Activated naive CD4-positive, alpha-beta T cell treated with anti-CD3 and anti-CD28 coated beads, Interleukin-2, amount 50 U/mL, for 24 hours (primary cell): ENCODE measurements around the gene HIGD2B.
"Not testable (repeated sequence)": the region's sequence is repeated elsewhere in the genome, so short reads cannot be mapped to it uniquely, and the experiment has no call there.

Experiments
- H3K27ac Mint-ChIP-seq: one replicate; pipeline ENCODE4 v1.8.0; 2021; ENCODE audit warnings: mild to moderate bottlenecking, mixed read lengths
- H3K27me3 Mint-ChIP-seq: one replicate; pipeline ENCODE4 v1.8.0; 2021; ENCODE audit warnings: mixed read lengths
- H3K36me3 Mint-ChIP-seq: one replicate; pipeline ENCODE4 v1.8.0; 2021; ENCODE audit warnings: mixed read lengths
- H3K4me1 Mint-ChIP-seq: one replicate; pipeline ENCODE4 v1.8.0; 2021; ENCODE audit warnings: mixed read lengths
- H3K4me3 Mint-ChIP-seq: one replicate; pipeline ENCODE4 v1.8.0; 2021; ENCODE audit warnings: mild to moderate bottlenecking, mixed read lengths
- H3K9me3 Mint-ChIP-seq: one replicate; pipeline ENCODE4 v1.8.0; 2021; ENCODE audit warnings: mixed read lengths

Gene HIGD2B

DNA sequence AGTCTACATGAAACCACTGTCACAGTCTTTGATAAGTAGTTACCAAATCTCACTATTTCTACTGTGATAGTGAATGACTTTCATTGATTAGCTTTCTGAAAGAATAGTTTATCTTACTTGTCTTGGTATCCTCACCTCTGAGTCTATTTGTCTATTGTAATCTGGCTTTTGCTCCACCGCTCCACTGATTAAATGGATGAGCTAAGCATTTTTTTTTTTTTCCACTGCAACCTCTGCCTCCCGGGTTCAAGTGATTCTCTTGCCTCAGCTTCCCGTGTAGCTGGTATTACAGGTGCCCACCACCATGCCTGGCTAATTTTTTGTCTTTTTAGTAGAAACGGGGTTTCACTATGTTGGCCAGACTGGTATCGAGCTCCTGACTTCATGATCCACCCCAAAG lies 13.0 kb upstream of the HIGD2B start:
- Mint-ChIP-seq H3K27ac (no peak overlapping the region), H3K4me1 (peaks cover 24% of the 10 kb centered on the region), H3K27me3 (no peaks in the 10 kb centered on the region), H3K36me3 (peaks cover 10% of the 10 kb centered on the region), H3K4me3 (no peak overlapping the region), H3K9me3 (no peaks in the 10 kb centered on the region)

DNA sequence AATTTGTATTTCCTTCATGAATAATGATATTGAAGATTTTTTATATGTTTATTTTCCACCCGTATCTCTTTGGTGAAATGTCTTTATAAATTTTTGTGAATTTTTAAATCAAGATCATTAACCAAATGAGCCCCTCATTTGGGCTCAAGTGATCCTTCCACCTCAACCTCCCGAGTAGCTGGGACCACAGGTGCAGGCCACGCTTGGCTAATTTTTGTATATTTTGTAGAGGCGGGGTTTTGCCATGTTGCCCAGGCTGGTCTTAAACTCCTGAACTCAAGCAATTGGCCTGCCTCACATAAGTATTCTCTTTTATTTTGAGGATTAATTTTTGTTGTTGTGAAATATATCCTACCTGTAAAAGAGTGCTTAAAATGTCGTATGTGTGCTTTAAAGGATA lies 5.0 kb upstream of the HIGD2B start:
- Mint-ChIP-seq H3K27ac (no peak overlapping the region), H3K4me1 (peaks cover 34% of the 10 kb centered on the region), H3K27me3 (no peaks in the 10 kb centered on the region), H3K4me3 (no peak overlapping the region), H3K9me3 (no peaks in the 10 kb centered on the region), H3K36me3 (peaks cover 5% of the 10 kb centered on the region)

DNA sequence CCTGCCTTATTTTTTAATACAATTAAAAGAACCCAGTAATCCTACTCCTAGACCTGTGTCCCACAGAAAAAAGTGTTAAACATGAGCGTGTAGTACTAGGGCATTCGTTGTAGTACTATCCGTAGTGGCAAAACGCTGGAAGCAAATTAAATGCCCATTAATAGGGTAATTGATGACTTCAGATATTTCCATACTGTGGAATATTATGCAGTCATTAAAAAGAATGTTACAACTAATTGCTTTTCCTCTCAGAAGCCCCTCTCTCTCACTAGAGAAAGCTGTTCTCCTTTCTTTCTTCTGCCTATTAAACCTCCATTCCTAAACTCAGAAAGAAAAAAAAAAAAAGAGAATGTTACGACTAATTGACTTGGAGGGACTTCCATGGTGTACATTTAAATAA lies 2.7 kb upstream of the HIGD2B start:
- Mint-ChIP-seq H3K27ac (no peak overlapping the region), H3K36me3 (no peaks in the 10 kb centered on the region), H3K4me1 (peaks cover 29% of the 10 kb centered on the region), H3K27me3 (no peaks in the 10 kb centered on the region), H3K9me3 (no peaks in the 10 kb centered on the region), H3K4me3 (no peak overlapping the region)

DNA sequence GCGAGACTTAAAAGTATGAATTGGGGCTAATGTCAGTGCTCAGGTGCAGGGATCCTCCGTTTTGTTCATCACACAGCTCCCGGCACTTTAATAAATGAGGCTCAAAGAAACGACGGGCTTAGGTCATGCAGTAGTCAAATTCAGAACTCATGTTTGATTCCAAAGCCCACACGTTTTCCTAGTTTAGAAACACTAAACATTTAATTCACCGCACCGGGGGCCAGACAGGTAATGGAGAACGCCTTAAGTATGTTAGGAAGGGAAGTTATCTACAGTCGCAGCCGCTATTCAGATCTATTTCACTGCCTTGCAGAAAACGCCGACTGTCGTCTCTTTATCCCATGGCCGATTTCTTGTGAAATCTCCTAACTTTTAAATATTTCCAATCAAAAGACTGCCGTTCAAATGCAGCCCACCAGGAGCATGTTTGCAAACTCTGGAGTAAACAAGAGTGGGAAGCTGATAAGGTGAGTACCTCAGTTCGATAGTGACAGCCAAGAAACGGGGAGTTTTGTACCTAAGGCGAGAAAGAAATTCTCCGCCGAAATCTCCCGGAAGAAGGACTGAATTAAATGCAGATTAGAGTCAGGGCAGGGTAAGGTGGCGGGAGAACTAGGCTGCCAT lies 569 bp downstream of the HIGD2B start:
- H3K9me3 Mint-ChIP-seq: no peaks in the 10 kb centered on the region
- peak overlapping the region; percentile 99 for H3K4me3 Mint-ChIP-seq
- no peaks in the 10 kb centered on the region for H3K27me3 Mint-ChIP-seq
- H3K36me3 Mint-ChIP-seq: no peaks in the 10 kb centered on the region
- H3K4me1 Mint-ChIP-seq: peaks cover 28% of the 10 kb centered on the region
- peak overlapping the region; percentile 97 for H3K27ac Mint-ChIP-seq

DNA sequence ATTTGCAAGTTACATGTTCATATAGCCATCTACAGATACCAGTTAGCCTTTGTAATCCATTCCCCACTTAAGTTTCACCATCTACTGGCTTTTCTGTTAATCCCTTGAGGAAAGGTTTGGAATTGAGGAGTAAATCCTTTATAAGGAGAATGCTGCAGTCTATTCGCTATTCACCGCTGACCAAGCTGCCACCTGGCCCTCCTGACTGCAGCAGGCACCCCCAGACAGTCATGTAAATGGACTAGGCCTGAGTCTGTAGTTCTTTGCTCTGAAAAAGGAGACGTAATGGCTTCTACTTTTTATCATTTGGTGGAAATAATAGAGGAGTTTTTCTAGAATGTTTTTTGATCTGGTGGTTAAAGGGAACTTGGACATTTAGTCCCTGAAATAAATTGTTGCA lies 3.2 kb downstream of the HIGD2B start:
- no peaks in the 10 kb centered on the region for H3K9me3 Mint-ChIP-seq
- peaks cover 22% of the 10 kb centered on the region for H3K4me1 Mint-ChIP-seq

DNA sequence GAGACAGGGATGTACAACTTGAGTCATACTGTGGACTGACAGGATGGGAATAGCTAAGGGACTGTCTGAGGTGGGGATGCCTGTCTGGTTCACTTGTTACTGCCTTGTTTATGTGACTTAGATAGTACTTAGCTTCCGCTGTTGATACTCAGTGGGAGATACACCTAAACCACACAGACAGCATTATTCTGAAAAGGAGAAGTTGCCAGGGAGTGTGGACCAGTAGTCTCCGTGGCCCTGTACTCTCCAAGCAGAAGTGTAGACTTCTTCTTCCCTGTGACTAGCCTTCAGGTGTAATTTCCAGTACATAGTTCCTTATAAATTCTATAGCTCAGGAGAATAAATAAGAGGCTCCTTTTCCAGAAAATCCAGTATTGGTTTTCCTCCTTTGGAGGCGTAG lies 5.1 kb downstream of the HIGD2B start:
- no peak overlapping the region for H3K4me3 Mint-ChIP-seq
- H3K4me1 Mint-ChIP-seq: peaks cover 14% of the 10 kb centered on the region
- H3K36me3 Mint-ChIP-seq: no peaks in the 10 kb centered on the region
- H3K27me3 Mint-ChIP-seq: peaks cover 7% of the 10 kb centered on the region
- H3K27ac Mint-ChIP-seq: no peak overlapping the region
- no peaks in the 10 kb centered on the region for H3K9me3 Mint-ChIP-seq

More for the DNA sequence above, 3.2 kb downstream of the HIGD2B start:
- Mint-ChIP-seq H3K4me3 (peak overlapping the region; percentile 59), H3K27ac (peak overlapping the region; percentile 81), H3K27me3 (peaks cover 2% of the 10 kb centered on the region), H3K36me3 (no peaks in the 10 kb centered on the region)

DNA sequence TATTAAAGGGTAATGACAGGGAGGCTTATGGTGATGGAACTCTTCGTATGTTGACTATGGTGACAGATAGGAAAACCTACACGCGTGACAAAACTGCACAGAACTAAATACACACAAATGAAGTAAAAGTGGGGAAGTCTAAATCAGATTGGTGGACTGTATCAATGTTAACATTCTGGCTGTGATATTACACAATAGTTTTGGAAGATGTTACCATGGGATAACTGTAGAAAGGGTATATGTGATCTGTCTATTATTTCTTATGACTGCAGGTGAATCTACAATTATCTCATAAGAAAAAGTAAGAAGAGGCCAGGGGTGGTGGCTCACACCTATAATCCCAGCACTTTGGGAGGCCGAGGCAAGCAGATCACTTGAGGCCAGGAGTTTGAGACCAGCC lies 9.1 kb downstream of the HIGD2B start:
- no peaks in the 10 kb centered on the region for H3K9me3 Mint-ChIP-seq
- peaks cover 9% of the 10 kb centered on the region for H3K27me3 Mint-ChIP-seq
- H3K4me3 Mint-ChIP-seq: no peak overlapping the region
- H3K36me3 Mint-ChIP-seq: no peaks in the 10 kb centered on the region
- no peaks in the 10 kb centered on the region for H3K4me1 Mint-ChIP-seq
- no peak overlapping the region for H3K27ac Mint-ChIP-seq

DNA sequence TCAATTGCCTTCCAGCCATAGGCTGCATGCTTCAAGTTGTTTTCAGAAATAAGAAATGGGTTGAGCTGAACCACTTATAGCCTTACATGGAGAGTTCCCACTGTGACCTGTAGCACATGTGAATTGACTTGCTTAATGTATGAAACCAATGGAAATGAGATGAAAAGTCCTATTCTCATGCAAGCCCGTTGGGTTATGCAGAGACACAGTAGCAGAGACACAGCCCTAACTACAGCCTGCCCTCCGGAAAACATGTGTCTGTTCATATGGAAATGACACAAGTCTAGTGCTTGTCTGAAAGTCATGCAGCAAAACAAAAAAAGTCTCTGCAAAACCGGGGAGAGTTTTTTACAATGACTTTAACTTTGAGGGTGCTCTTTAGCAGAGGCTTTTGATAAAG lies 14.5 kb downstream of the HIGD2B start:
- no peaks in the 10 kb centered on the region for H3K36me3 Mint-ChIP-seq
- no peak overlapping the region for H3K4me3 Mint-ChIP-seq
- H3K9me3 Mint-ChIP-seq: no peaks in the 10 kb centered on the region
- H3K27me3 Mint-ChIP-seq: peaks cover 3% of the 10 kb centered on the region
- no peaks in the 10 kb centered on the region for H3K4me1 Mint-ChIP-seq
- H3K27ac Mint-ChIP-seq: no peak overlapping the region

DNA sequence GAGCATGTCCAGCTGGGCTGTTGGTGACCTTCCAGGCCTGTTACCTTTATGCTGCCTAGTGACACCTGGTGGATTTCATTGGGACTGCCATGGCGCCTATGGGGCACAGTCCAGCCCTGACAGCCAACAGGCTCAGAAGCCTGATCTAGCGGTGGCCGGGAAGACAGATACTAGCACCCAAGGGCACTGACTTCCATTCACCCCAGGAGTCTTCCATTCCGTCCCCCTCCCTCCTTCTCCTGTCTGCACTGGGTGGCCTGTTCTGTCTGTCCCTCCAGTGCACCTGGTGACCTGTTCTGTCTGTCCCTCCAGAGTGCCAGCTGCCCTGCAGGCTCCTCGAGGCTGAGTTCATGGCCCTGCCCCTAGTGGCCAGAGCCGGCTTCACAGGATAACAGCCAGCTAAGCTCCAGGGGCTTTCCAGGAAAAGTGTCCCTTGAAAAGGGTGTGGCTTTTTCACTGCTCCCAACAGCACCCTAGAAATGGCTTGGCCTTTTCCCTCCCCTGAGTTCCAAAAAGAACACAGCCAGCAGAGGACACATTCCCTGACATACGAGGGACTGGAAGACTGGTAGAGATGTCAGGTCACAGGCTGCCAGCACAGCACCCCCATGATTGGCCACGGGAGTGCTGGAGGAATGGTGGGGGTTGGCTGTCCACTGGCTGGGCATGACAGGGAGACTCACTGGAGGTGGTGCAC lies 15.2 kb downstream of the HIGD2B start:
- H3K27ac Mint-ChIP-seq, H3K9me3 Mint-ChIP-seq, H3K4me1 Mint-ChIP-seq, H3K36me3 Mint-ChIP-seq, H3K27me3 Mint-ChIP-seq: not testable (repeated sequence)
- peak overlapping the region; percentile 56 for H3K4me3 Mint-ChIP-seq

DNA sequence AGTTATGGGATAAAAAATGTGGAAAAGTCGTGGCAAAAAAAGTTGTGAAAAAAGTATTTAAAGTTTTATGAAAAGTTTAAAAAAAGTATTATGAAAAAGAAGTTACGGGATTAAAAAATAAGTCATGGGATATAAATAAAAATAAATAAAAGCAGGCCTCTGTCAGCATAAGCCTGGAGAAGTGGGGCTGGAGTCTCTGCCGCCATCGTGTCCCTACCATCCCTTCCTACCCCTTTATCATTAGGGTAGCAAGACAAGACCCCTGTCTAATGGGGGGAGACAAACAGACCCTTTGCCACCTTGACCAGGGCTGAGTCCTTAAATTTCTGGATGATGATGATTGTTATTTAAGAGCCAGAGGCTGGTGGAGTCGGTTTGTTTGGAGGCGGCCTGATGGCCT lies 16.2 kb downstream of the HIGD2B start:
- not testable (repeated sequence) for H3K36me3 Mint-ChIP-seq, H3K4me1 Mint-ChIP-seq, H3K9me3 Mint-ChIP-seq, H3K27ac Mint-ChIP-seq, H3K4me3 Mint-ChIP-seq, H3K27me3 Mint-ChIP-seq

DNA sequence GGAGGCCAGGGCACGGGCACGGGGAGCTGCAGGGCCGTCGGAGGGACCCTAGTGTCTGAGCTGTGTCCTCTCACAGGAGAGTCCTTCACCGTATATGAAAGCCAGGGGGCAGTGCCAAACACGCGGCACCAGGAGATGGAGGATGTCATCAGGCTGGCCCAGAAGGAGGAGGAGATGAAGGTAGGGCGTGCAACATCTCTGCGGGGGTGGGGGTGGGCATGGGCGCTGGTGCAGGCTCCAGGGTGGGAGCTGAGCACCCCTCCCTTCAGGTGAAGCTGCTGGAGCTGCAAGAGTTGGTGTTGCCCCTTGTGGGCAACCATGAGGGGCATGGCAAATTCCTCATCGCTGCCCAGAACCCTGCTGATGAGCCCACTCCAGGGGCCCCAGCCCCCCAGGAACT lies 20.3 kb downstream of the HIGD2B start:
- not testable (repeated sequence) for H3K27me3 Mint-ChIP-seq

DNA sequence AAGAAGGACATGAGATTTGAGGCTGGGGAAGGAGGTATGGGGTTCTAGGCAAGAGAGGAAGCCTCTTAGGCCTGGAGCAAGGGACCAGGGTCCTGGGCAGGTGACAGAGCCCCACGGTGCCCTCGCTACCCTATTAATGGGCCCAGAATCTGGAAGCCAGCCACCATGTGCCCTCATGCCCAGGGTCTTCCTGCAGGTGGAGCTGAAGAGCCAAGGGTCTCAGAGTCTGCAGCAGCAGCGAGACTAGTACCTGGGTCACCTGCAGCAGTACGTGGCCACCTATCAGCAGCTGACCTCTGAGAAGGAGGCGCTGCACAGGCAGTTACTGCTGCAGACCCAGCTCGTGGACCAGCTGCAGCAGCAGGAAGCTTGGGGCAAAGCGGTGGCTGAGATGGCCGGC lies 22.1 kb downstream of the HIGD2B start:
- not testable (repeated sequence) for H3K27me3 Mint-ChIP-seq, H3K4me3 Mint-ChIP-seq, H3K36me3 Mint-ChIP-seq, H3K9me3 Mint-ChIP-seq, H3K4me1 Mint-ChIP-seq, H3K27ac Mint-ChIP-seq

More for the DNA sequence above, 20.3 kb downstream of the HIGD2B start:
- H3K36me3 Mint-ChIP-seq, H3K27ac Mint-ChIP-seq, H3K9me3 Mint-ChIP-seq, H3K4me1 Mint-ChIP-seq, H3K4me3 Mint-ChIP-seq: not testable (repeated sequence)

DNA sequence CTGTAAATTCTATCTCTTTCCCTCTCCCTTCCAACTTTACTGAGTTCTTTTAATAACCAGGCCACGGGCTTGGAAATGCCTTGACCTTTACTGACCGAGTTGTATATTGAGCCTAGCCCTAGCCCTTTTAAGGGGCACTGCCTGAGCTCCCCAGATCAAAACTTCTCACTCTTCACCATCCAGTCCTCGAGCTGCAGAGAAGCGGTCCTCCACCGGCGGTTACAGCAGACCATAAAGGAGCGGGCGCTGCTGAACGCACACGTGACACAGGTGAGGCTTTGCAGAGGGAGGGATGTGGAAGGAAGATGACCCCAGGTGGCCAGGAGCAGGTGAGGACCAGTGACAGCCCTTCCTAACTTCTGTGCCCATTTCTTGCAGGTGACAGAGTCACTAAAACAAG lies 24.9 kb downstream of the HIGD2B start:
- H3K9me3 Mint-ChIP-seq, H3K4me3 Mint-ChIP-seq, H3K36me3 Mint-ChIP-seq, H3K27me3 Mint-ChIP-seq, H3K4me1 Mint-ChIP-seq, H3K27ac Mint-ChIP-seq: not testable (repeated sequence)

DNA sequence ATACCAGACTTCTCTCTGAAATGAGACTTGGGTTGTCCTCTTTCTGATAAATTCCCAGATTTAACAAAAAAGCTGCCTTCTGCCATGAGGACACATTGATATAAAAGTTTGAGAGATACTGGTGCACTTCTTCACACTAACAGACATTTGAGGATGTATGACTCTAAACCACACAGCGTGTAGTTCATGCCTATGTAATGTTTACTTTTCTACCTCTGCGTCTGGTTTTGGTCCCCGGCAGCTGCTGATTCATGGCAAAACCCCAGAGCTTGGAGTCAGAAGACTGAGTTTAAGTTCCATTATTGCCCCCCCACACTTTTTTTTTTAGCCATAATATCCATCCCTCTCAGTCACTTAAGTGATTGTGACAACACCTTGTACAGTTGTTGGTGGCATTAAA lies 30.0 kb downstream of the HIGD2B start:
- not testable (repeated sequence) for H3K27ac Mint-ChIP-seq, H3K9me3 Mint-ChIP-seq, H3K4me1 Mint-ChIP-seq, H3K27me3 Mint-ChIP-seq, H3K4me3 Mint-ChIP-seq, H3K36me3 Mint-ChIP-seq

DNA sequence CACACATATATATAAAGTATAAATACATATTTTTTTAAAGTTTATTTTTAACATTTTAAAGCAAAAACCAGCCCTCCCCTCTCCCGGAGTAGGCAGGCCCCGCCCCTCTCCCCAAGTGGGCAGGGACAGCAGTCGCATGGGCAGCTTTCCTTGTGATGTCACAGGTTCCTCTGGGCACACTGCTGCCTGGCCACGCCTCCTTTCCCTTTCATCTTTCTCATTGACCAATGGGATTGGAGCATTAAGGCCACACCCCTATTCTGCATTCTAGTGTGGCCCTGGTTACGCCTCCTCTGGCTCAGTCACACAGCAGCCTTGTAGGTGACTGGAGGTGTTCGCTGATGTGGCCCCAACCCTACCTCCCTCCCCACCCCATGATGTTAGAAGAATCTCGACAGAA lies 31.6 kb downstream of the HIGD2B start, which contains the start of gene GOLGA6B:
Gene GOLGA6B, plus strand, starts transcription at position 301 of the 400 bp plus-strand sequence. Its CDS starts 41 bp downstream, at position 342.
- H3K9me3 Mint-ChIP-seq, H3K27ac Mint-ChIP-seq, H3K4me1 Mint-ChIP-seq, H3K36me3 Mint-ChIP-seq, H3K27me3 Mint-ChIP-seq, H3K4me3 Mint-ChIP-seq: not testable (repeated sequence)

DNA sequence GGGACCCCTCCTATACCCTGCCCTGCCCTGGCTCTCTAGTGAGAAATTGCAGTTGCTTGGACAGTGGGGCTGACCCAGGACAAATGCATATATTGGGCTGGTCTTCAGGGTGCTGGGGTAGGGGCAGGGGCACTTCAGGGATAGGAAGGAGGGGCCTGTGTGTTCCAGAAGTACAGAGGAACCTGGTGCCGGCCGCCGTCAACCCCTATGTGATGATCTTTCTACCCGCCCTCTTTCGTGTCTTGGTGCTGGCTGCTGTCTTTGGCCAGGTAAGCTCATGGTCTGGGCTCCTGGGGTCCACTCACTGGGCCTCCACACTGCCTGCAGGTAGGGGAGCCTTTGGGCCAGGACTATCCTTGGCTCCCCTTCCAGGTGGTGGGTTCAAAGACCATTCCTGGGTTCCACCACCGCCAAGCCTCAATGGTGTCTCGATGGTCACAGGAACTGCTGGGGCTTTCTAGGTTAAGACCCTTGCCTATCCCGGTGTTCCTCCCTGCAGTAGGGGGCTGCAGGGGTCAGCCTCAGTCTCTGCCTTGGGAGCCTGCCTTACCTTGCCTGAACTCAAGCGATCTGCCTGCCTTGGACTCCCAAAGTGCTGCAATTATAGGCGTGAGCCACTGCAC lies 37.2 kb downstream of the HIGD2B start:
- H3K4me3 Mint-ChIP-seq, H3K27me3 Mint-ChIP-seq, H3K9me3 Mint-ChIP-seq, H3K4me1 Mint-ChIP-seq, H3K36me3 Mint-ChIP-seq, H3K27ac Mint-ChIP-seq: not testable (repeated sequence)

DNA sequence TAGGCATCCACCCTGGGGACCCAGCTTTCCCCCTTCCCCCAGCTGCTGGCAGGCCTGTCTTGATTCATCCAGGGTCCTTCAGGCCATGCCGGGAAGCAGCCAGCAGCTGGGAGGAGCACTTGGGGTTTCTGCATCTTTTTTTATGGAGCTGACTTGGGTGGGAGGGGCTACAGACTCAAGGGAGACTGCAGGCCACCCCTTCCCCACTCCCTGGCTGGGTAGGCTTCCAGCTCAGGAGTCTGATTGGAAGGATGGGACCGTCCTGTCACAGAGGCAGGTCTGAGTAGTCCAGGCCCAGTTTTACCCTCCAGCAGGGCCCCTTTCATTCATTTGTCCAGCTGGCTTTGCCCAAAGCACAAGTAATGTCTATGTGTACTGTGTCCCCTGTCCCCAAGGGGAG lies 43.7 kb downstream of the HIGD2B start:
- not testable (repeated sequence) for H3K4me1 Mint-ChIP-seq, H3K9me3 Mint-ChIP-seq, H3K4me3 Mint-ChIP-seq, H3K27ac Mint-ChIP-seq, H3K36me3 Mint-ChIP-seq, H3K27me3 Mint-ChIP-seq
